HCT116 (cell line): ENCODE measurements around the gene KLHL22.

ENCODE experiments used
- CTCF ChIP-seq, 3 experiments: fragments of 200-600 bp in 1 of 3; sonication (generic) in 1 of 3; IDR thresholded peaks in 2 of 3; conservative IDR thresholded peaks in 1 of 3; 2 replicates each; pipeline ENCODE4 v1.5.1; 2012 to 2017; ENCODE audit warnings: low read depth in 2 of 3, low read length in 2 of 3, antibody characterized with exemption in 1 of 3, borderline replicate concordance in 1 of 3, control low read depth in 1 of 3, mild to moderate bottlenecking in 1 of 3, mixed read lengths in 1 of 3, mixed run types in 1 of 3, moderate library complexity in 1 of 3; ENCODE audit not compliant: insufficient read depth in 1 of 3
- EZH2phosphoT487 ChIP-seq: fragments of 200-600 bp; IDR thresholded peaks from 2 replicates; pipeline ENCODE4 v1.6.1; 2018; ENCODE audit warnings: antibody characterized with exemption, borderline replicate concordance

- no peak for TF ChIP-seq CTCF (IDR thresholded peaks at IDR 0.05 in 2 of 3, conservative IDR thresholded peaks at IDR 0.05 in 1 of 3; ENCODE audit: borderline replicate concordance in 1 of 3, insufficient read depth in 1 of 3, low read depth in 2 of 3, low read length in 2 of 3)
- no peak for TF ChIP-seq EZH2phosphoT487
Observed at GRCh38 chr22:20406686-20407408, 88.7 kb downstream of the KLHL22 start.
